ENCODE data around the gene MPHOSPH9. TPM values are rescaled to one million over a fixed set of nuclear protein-coding genes. Genes with fewer than 3 reads are reported as not detected.

Gene MPHOSPH9
- total RNA-seq, 1 experiment from 2014 or later, result 47.5 TPM

DNA sequence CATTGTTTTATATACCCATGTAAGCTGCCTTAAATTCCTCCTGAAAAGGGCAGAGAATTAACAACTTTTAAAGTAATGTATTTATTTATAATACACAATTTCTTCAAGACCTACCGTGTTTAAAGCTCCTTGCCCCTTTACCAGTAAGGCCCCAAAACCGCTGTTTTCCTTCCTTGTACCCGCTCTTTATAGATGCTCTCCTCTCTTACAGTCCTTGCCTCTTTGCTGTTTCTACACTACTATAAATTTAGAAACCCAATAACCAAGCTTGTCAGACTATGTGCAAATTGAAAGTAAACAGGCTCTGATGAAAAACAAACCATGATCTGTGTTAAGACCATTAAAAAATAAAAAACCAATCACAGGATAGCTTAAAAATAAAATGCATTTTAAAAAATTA, 3.9 kb downstream of the MPHOSPH9 start (continued):
- TF ChIP-seq, protein P1, sequence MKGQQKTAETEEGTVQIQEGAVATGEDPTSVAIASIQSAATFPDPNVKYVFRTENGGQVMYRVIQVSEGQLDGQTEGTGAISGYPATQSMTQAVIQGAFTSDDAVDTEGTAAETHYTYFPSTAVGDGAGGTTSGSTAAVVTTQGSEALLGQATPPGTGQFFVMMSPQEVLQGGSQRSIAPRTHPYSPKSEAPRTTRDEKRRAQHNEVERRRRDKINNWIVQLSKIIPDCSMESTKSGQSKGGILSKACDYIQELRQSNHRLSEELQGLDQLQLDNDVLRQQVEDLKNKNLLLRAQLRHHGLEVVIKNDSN (CRISPR knock-in tag; IDR thresholded peaks at IDR 0.05), result no peak
- TF ChIP-seq, protein P2, sequence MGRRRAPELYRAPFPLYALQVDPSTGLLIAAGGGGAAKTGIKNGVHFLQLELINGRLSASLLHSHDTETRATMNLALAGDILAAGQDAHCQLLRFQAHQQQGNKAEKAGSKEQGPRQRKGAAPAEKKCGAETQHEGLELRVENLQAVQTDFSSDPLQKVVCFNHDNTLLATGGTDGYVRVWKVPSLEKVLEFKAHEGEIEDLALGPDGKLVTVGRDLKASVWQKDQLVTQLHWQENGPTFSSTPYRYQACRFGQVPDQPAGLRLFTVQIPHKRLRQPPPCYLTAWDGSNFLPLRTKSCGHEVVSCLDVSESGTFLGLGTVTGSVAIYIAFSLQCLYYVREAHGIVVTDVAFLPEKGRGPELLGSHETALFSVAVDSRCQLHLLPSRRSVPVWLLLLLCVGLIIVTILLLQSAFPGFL (CRISPR knock-in tag; IDR thresholded peaks at IDR 0.05; ENCODE audit: borderline replicate concordance), result no peak
- no peak for TF ChIP-seq NFATC4 (CRISPR knock-in tag; IDR thresholded peaks at IDR 0.05)

DNA sequence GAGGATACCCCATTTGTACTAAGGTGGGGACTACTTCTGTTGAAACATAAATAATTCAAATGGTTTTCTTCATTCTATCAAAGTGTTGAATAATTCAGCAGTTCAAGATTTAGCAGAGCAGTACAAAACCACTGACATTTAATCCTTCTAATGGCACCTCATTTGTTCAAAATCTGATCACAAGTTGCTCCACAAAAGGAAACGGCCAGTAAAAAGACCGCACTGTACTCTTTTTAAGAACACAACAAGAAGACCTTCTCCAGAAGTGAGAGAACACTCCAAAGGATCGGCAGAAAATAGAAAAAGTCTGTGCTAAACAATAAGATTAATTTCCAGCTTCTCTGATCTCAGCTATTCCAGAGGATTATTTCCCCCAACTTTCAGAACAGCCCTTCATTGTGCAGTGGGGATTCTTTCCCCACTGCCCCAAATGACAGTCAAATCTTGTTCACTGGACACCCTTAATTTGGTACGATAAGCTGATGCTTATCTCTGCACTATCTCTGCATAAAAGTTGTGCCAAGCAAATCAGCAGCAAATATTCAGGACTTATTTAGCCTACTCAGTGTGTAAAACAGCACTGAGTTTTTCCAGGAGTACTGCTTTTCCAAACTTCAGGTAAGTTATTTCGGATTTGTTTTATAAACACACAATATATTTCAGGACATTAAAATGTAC, 5.2 kb downstream of the MPHOSPH9 start:
- Mint-ChIP-seq H3K27ac (0 out of 2 replicates have a peak overlapping the region, but pooled peaks have one; percentile 77), H3K27me3 (ENCODE audit: low read depth) (no peaks in the 10 kb centered on the region), H3K4me1 (peaks cover 6% of the 10 kb centered on the region; the same call in 1 of the 2 replicates), H3K9me3 (no peaks in the 10 kb centered on the region), H3K36me3 (peaks cover 3% of the 10 kb centered on the region; the same call in 1 of the 2 replicates), H3K4me3 (no peak overlapping the region)
- ChIA-PET POLR2A (no interaction called here), CTCF (interaction anchor here (1.2 kb wide), 1 partner anchor 10 kb away, joined by 9 read pairs; no protein-coding TSS in a partner anchor)
- DNase-seq (ENCODE audit: low spot score) (no peak), ATAC-seq (no peak)
- TF ChIP-seq NR1H2 (CRISPR knock-in tag; IDR thresholded peaks at IDR 0.05) (no peak), ZNF396 (CRISPR knock-in tag; IDR thresholded peaks at IDR 0.05; ENCODE audit: borderline replicate concordance) (no peak), NFATC4 (CRISPR knock-in tag; IDR thresholded peaks at IDR 0.05) (no peak), TEAD1 (CRISPR knock-in tag; IDR thresholded peaks at IDR 0.05) (no peak), ELF4 (CRISPR knock-in tag; IDR thresholded peaks at IDR 0.05; ENCODE audit: low read depth) (no peak), FOXK1 (CRISPR knock-in tag; IDR thresholded peaks at IDR 0.05) (no peak), ZNF416 (CRISPR knock-in tag; IDR thresholded peaks at IDR 0.05) (no peak), CREM (CRISPR knock-in tag; IDR thresholded peaks at IDR 0.05) (no peak), GABPB1 (CRISPR knock-in tag; IDR thresholded peaks at IDR 0.05) (no peak), NFYB (CRISPR knock-in tag; conservative IDR thresholded peaks at IDR 0.05; ENCODE audit: low read depth) (no peak), ATF1 (CRISPR knock-in tag; IDR thresholded peaks at IDR 0.05) (no peak)
- TF ChIP-seq, protein P3, sequence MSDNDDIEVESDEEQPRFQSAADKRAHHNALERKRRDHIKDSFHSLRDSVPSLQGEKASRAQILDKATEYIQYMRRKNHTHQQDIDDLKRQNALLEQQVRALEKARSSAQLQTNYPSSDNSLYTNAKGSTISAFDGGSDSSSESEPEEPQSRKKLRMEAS (CRISPR knock-in tag; IDR thresholded peaks at IDR 0.05), result no peak
- TF ChIP-seq, protein P4, sequence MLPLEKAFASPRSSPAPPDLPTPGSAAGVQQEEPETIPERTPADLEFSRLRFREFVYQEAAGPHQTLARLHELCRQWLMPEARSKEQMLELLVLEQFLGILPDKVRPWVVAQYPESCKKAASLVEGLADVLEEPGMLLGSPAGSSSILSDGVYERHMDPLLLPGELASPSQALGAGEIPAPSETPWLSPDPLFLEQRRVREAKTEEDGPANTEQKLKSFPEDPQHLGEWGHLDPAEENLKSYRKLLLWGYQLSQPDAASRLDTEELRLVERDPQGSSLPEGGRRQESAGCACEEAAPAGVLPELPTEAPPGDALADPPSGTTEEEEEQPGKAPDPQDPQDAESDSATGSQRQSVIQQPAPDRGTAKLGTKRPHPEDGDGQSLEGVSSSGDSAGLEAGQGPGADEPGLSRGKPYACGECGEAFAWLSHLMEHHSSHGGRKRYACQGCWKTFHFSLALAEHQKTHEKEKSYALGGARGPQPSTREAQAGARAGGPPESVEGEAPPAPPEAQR (CRISPR knock-in tag; IDR thresholded peaks at IDR 0.05), result no peak
- TF ChIP-seq, protein P5, sequence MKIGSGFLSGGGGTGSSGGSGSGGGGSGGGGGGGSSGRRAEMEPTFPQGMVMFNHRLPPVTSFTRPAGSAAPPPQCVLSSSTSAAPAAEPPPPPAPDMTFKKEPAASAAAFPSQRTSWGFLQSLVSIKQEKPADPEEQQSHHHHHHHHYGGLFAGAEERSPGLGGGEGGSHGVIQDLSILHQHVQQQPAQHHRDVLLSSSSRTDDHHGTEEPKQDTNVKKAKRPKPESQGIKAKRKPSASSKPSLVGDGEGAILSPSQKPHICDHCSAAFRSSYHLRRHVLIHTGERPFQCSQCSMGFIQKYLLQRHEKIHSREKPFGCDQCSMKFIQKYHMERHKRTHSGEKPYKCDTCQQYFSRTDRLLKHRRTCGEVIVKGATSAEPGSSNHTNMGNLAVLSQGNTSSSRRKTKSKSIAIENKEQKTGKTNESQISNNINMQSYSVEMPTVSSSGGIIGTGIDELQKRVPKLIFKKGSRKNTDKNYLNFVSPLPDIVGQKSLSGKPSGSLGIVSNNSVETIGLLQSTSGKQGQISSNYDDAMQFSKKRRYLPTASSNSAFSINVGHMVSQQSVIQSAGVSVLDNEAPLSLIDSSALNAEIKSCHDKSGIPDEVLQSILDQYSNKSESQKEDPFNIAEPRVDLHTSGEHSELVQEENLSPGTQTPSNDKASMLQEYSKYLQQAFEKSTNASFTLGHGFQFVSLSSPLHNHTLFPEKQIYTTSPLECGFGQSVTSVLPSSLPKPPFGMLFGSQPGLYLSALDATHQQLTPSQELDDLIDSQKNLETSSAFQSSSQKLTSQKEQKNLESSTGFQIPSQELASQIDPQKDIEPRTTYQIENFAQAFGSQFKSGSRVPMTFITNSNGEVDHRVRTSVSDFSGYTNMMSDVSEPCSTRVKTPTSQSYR (CRISPR knock-in tag; IDR thresholded peaks at IDR 0.05), result no peak
- TF ChIP-seq, protein P6, sequence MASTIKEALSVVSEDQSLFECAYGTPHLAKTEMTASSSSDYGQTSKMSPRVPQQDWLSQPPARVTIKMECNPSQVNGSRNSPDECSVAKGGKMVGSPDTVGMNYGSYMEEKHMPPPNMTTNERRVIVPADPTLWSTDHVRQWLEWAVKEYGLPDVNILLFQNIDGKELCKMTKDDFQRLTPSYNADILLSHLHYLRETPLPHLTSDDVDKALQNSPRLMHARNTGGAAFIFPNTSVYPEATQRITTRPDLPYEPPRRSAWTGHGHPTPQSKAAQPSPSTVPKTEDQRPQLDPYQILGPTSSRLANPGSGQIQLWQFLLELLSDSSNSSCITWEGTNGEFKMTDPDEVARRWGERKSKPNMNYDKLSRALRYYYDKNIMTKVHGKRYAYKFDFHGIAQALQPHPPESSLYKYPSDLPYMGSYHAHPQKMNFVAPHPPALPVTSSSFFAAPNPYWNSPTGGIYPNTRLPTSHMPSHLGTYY (CRISPR knock-in tag; IDR thresholded peaks at IDR 0.05), result no peak
- TF ChIP-seq, protein P2 (CRISPR knock-in tag; IDR thresholded peaks at IDR 0.05; ENCODE audit: borderline replicate concordance), result no peak
- TF ChIP-seq, protein P7, sequence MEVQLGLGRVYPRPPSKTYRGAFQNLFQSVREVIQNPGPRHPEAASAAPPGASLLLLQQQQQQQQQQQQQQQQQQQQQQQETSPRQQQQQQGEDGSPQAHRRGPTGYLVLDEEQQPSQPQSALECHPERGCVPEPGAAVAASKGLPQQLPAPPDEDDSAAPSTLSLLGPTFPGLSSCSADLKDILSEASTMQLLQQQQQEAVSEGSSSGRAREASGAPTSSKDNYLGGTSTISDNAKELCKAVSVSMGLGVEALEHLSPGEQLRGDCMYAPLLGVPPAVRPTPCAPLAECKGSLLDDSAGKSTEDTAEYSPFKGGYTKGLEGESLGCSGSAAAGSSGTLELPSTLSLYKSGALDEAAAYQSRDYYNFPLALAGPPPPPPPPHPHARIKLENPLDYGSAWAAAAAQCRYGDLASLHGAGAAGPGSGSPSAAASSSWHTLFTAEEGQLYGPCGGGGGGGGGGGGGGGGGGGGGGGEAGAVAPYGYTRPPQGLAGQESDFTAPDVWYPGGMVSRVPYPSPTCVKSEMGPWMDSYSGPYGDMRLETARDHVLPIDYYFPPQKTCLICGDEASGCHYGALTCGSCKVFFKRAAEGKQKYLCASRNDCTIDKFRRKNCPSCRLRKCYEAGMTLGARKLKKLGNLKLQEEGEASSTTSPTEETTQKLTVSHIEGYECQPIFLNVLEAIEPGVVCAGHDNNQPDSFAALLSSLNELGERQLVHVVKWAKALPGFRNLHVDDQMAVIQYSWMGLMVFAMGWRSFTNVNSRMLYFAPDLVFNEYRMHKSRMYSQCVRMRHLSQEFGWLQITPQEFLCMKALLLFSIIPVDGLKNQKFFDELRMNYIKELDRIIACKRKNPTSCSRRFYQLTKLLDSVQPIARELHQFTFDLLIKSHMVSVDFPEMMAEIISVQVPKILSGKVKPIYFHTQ (CRISPR knock-in tag; IDR thresholded peaks at IDR 0.05), result no peak
- TF ChIP-seq, protein P8, sequence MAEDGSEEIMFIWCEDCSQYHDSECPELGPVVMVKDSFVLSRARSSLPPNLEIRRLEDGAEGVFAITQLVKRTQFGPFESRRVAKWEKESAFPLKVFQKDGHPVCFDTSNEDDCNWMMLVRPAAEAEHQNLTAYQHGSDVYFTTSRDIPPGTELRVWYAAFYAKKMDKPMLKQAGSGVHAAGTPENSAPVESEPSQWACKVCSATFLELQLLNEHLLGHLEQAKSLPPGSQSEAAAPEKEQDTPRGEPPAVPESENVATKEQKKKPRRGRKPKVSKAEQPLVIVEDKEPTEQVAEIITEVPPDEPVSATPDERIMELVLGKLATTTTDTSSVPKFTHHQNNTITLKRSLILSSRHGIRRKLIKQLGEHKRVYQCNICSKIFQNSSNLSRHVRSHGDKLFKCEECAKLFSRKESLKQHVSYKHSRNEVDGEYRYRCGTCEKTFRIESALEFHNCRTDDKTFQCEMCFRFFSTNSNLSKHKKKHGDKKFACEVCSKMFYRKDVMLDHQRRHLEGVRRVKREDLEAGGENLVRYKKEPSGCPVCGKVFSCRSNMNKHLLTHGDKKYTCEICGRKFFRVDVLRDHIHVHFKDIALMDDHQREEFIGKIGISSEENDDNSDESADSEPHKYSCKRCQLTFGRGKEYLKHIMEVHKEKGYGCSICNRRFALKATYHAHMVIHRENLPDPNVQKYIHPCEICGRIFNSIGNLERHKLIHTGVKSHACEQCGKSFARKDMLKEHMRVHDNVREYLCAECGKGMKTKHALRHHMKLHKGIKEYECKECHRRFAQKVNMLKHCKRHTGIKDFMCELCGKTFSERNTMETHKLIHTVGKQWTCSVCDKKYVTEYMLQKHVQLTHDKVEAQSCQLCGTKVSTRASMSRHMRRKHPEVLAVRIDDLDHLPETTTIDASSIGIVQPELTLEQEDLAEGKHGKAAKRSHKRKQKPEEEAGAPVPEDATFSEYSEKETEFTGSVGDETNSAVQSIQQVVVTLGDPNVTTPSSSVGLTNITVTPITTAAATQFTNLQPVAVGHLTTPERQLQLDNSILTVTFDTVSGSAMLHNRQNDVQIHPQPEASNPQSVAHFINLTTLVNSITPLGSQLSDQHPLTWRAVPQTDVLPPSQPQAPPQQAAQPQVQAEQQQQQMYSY (CRISPR knock-in tag; IDR thresholded peaks at IDR 0.05), result no peak
